AG09309 (cell line): Measurements from ENCODE around the gene RASSF4.
A peak's percentile ranks its signal among the peaks of the same experiment; 100 is the strongest.

ENCODE experiments used
- DNase-seq: peaks from one replicate; pipeline ENCODE4 v3.0.0-alpha.2; 2010; ENCODE audit warnings: low read depth
- H3K4me3 ChIP-seq: 2 replicates; pipeline ENCODE4 v1.5.1; 2011; ENCODE audit warnings: mild to moderate bottlenecking, low read depth, low read length, moderate library complexity; ENCODE audit not compliant: control insufficient read depth
- CTCF ChIP-seq: IDR thresholded peaks from 2 replicates; pipeline ENCODE4 v1.5.1; 2011; ENCODE audit warnings: mild to moderate bottlenecking, low read depth, low read length, inconsistent platforms; ENCODE audit not compliant: insufficient read depth, control insufficient read depth; ENCODE audit errors: missing control alignments

The RASSF4 gene

GRCh38 chr10:45000138-45000751, 40.6 kb downstream of the RASSF4 start:
- no peak for TF ChIP-seq CTCF
- no peak for DNase-seq
- peak overlapping the region; percentile 53 for H3K4me3 ChIP-seq

GRCh38 chr10:45000752-45001380, 41.3 kb downstream of the RASSF4 start, which contains the start of gene ZNF22:
ZNF22 (plus strand) TSS chr10:45000923; CDS start chr10:45003369, 2,446 bp downstream.
- no peak for DNase-seq
- H3K4me3 ChIP-seq, result peak within 1 kb of the TSS; percentile 53
- TF ChIP-seq CTCF, result no peak

- H3K4me3 ChIP-seq, result peak overlapping the region; percentile 53
- no peak for DNase-seq
- peak; percentile 22 for TF ChIP-seq CTCF
Measured at GRCh38 chr10:45001381-45002148, 42.0 kb downstream of the RASSF4 start.

GRCh38 chr10:45003432-45004000, 43.9 kb downstream of the RASSF4 start:
- no peak for DNase-seq
- no peak overlapping the region for H3K4me3 ChIP-seq
- TF ChIP-seq CTCF, result no peak

- no peak for TF ChIP-seq CTCF
- no peak for DNase-seq
- no peak overlapping the region for H3K4me3 ChIP-seq
Measured at GRCh38 chr10:45004661-45005060, 45.1 kb downstream of the RASSF4 start.

GRCh38 chr10:45005284-45005683, 45.7 kb downstream of the RASSF4 start:
- no peak for TF ChIP-seq CTCF
- no peak overlapping the region for H3K4me3 ChIP-seq
- DNase-seq, result no peak
